ENCODE data around the gene DCUN1D2. TPM values are rescaled to one million over a fixed set of nuclear protein-coding genes. Genes with fewer than 3 reads are reported as not detected.

Gene DCUN1D2
- total RNA-seq, 2 experiments from 2014 or later: 9.2 to 16.5 TPM

DNA sequence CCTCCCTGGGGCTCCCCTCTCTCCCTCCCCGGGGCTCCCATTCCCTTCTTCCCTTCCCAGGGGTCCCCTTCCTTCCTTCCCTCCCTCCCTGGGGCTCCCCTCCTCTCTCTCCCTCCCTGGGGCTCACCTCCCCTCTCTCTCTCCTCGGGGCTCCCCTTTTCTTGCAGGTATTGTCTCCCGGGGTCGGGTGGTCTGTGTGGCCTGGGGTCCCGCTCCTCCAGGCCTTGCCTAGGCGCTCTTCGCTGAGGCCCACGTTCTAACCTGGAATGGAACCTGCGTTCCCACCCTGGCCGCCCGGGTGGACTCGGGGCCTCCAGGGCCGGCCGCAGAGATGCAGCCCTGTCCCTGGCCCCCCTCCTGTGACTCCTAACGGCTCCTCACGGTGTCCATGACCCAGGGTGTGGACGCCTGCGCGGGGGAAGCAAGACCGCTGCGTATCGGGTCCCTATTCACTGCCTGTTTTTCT, 940 bp upstream of the DCUN1D2 start:
- POLR2A ChIA-PET: no interaction called here
- Histone ChIP-seq H3K9me2 (ENCODE audit: insufficient read depth, low read length) (no peaks in the 10 kb centered on the region), H4K20me1 (ENCODE audit: insufficient read depth, low read length) (peaks cover 32% of the 10 kb centered on the region; the same call in 1 of the 2 replicates), H3K4me1 (ENCODE audit: insufficient read depth, low read length, poor library complexity, severe bottlenecking) (peaks cover 42% of the 10 kb centered on the region), H3K27ac (ENCODE audit: low read depth, low read length, poor library complexity, severe bottlenecking) (no peak overlapping the region), H2AFZ (ENCODE audit: low read length) (peak overlapping the region; percentile 64; the same call in 1 of the 2 replicates), H3K4me3 (ENCODE audit: low read depth, low read length, poor library complexity, severe bottlenecking) (peak overlapping the region; percentile 82), H3K36me3 (ENCODE audit: insufficient read depth, low read length) (peaks cover 12% of the 10 kb centered on the region), H3K4me2 (ENCODE audit: low read length) (peak overlapping the region; percentile 100), H3K79me2 (ENCODE audit: insufficient read depth, low read depth, low read length) (peaks cover 30% of the 10 kb centered on the region), H3K9me3 (ENCODE audit: low read length) (no peaks in the 10 kb centered on the region)
- DNase-seq (ENCODE audit: low spot score): no peak
- intact Hi-C loops (cut with micrococcal nuclease; ENCODE audit: unreplicated experiment): no loop called here
- CTCF ChIA-PET (ENCODE audit: unreplicated experiment): no interaction called here
- no TSS peak for BruUV-seq (replicated peaks)
- TF ChIP-seq, protein P1, sequence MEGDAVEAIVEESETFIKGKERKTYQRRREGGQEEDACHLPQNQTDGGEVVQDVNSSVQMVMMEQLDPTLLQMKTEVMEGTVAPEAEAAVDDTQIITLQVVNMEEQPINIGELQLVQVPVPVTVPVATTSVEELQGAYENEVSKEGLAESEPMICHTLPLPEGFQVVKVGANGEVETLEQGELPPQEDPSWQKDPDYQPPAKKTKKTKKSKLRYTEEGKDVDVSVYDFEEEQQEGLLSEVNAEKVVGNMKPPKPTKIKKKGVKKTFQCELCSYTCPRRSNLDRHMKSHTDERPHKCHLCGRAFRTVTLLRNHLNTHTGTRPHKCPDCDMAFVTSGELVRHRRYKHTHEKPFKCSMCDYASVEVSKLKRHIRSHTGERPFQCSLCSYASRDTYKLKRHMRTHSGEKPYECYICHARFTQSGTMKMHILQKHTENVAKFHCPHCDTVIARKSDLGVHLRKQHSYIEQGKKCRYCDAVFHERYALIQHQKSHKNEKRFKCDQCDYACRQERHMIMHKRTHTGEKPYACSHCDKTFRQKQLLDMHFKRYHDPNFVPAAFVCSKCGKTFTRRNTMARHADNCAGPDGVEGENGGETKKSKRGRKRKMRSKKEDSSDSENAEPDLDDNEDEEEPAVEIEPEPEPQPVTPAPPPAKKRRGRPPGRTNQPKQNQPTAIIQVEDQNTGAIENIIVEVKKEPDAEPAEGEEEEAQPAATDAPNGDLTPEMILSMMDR (conservative IDR thresholded peaks at IDR 0.05; ENCODE audit: low read length): no peak
- no peak for TF ChIP-seq EZH2phosphoT487 (IDR thresholded peaks at IDR 0.05; ENCODE audit: borderline replicate concordance, low read depth, low read length)

- Histone ChIP-seq H3K36me3 (ENCODE audit: insufficient read depth, low read length) (no peaks in the 10 kb centered on the region), H4K20me1 (ENCODE audit: insufficient read depth, low read length) (peaks cover 32% of the 10 kb centered on the region; the same call in 1 of the 2 replicates), H3K9me2 (ENCODE audit: insufficient read depth, low read length) (no peaks in the 10 kb centered on the region), H3K4me1 (ENCODE audit: insufficient read depth, low read length, poor library complexity, severe bottlenecking) (peaks cover 42% of the 10 kb centered on the region), H3K4me2 (ENCODE audit: low read length) (peak overlapping the region; percentile 100), H3K79me2 (ENCODE audit: insufficient read depth, low read depth, low read length) (peaks cover 35% of the 10 kb centered on the region), H3K4me3 (ENCODE audit: low read depth, low read length, poor library complexity, severe bottlenecking) (peak overlapping the region; percentile 82), H3K9me3 (ENCODE audit: low read length) (no peaks in the 10 kb centered on the region), H2AFZ (ENCODE audit: low read length) (0 out of 2 replicates have a peak overlapping the region, but pooled peaks have one; percentile 36), H3K27ac (ENCODE audit: low read depth, low read length, poor library complexity, severe bottlenecking) (no peak overlapping the region)
- intact Hi-C loops (cut with micrococcal nuclease; ENCODE audit: unreplicated experiment): loop anchor here (1.0 kb wide), 1 partner anchor 193 kb away; the partner anchor contains the start of gene LAMP1
- peak; percentile 43 for DNase-seq (ENCODE audit: low spot score)
- no peak for TF ChIP-seq EZH2phosphoT487 (IDR thresholded peaks at IDR 0.05; ENCODE audit: borderline replicate concordance, low read depth, low read length)
- TF ChIP-seq, protein P1 (conservative IDR thresholded peaks at IDR 0.05; ENCODE audit: low read length): no peak
- BruUV-seq (replicated peaks): no TSS peak
- ChIA-PET POLR2A (interaction anchor here (0.8 kb wide), 1 partner anchor 14 kb away, joined by 4 read pairs; no protein-coding TSS in a partner anchor), CTCF (ENCODE audit: unreplicated experiment) (no interaction called here)
These were observed 689 bp downstream of the DCUN1D2 start for GRCh38 chr13:113489549-113490495.
